ENCODE data around the gene NSRP1.
"Not testable (repeated sequence)": the region's sequence is repeated elsewhere in the genome, so short reads cannot be mapped to it uniquely, and the experiment has no call there.

The NSRP1 gene

DNA sequence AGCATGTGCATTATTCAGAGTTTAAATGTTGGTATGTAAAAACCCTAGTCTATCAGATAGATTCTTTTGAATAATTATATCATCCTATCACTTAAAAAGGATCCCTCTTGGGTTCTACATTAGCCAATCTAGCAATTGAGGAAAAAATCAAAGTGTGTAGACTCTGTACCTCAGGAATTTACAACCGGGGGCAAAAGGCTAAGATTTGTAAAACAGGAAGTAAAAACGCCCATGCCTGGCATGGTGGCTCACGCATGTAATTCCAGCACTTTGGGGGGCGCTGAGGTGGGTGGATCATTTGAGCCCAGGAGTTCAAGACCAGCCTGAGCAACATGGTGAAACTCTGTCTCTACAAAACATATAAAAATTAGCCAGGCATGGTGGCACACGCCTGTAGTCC, 60.2 kb downstream of the NSRP1 start:
- H3K9me3 ChIP-seq (ENCODE audit: control insufficient read depth, low read length): no peaks in the 10 kb centered on the region
- no peaks in the 10 kb centered on the region for H3K4me1 ChIP-seq (ENCODE audit: control insufficient read depth, insufficient read depth, low read length, poor library complexity, severe bottlenecking)
- WGBS, 2 experiments (ENCODE audit: insufficient coverage in 2 of 2): 96 to 97% methylated on average over 4 to 5 of the region's 5 CpGs
- H3K36me3 ChIP-seq (ENCODE audit: control insufficient read depth, insufficient read depth, low read length): peaks cover 51% of the 10 kb centered on the region
- no peak overlapping the region for H3K4me3 ChIP-seq (ENCODE audit: extremely low read depth, insufficient read depth, low read length, poor library complexity, severe bottlenecking)
- H3K27ac ChIP-seq (ENCODE audit: low read depth, low read length, severe bottlenecking): no peak overlapping the region

DNA sequence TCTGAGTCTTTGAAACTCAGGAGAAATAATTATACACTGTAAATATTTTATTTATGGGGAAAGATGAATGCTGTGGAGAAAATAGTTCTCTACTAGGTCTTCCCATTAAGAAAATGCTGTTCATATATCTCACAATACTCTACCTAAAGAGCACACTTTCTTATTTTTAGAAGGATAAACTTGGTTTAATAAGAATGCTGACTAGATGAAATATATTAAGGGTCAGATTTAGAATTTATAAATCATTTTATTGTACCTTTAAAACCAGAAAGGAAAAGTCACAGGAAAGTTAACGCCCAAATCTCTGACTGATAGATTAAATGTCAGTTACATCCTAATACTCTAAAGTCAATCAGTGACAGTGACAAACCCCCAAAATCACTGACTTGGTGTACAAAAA, 70.1 kb downstream of the NSRP1 start:
- no CpG with 5 or more reads among the region's 1 CpG for WGBS, 2 experiments (ENCODE audit: insufficient coverage in 2 of 2)
- Histone ChIP-seq H3K9me3 (ENCODE audit: control insufficient read depth, low read length) (no peaks in the 10 kb centered on the region), H3K36me3 (ENCODE audit: control insufficient read depth, insufficient read depth, low read length) (peaks cover 51% of the 10 kb centered on the region), H3K27ac (ENCODE audit: low read depth, low read length, severe bottlenecking) (no peak overlapping the region), H3K4me1 (ENCODE audit: control insufficient read depth, insufficient read depth, low read length, poor library complexity, severe bottlenecking) (no peaks in the 10 kb centered on the region), H3K4me3 (ENCODE audit: extremely low read depth, insufficient read depth, low read length, poor library complexity, severe bottlenecking) (no peak overlapping the region)

DNA sequence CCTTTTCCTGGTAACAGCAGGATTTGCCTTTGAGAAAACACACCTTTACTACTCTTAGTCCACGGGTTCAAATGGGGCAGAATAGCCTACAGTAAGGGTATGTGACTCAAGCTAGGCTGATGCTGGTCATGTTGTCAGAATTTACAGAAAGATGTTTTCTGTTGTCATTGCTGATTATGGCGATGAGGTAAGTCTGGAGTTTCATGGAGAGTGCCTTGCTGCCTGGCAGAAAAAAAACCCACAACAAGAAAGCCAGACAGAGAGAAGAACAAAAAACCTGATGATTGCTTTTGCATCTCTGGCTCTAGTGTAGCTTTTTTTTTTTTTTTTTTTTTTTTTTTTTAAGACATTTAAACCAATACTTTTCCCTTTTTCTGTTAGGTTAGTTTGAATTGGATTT, 71.0 kb downstream of the NSRP1 start:
- Histone ChIP-seq H3K4me3 (ENCODE audit: extremely low read depth, insufficient read depth, low read length, poor library complexity, severe bottlenecking) (no peak overlapping the region), H3K4me1 (ENCODE audit: control insufficient read depth, insufficient read depth, low read length, poor library complexity, severe bottlenecking) (no peaks in the 10 kb centered on the region), H3K36me3 (ENCODE audit: control insufficient read depth, insufficient read depth, low read length) (peaks cover 43% of the 10 kb centered on the region), H3K27ac (ENCODE audit: low read depth, low read length, severe bottlenecking) (no peak overlapping the region), H3K9me3 (ENCODE audit: control insufficient read depth, low read length) (no peaks in the 10 kb centered on the region)
- WGBS, 2 experiments (ENCODE audit: insufficient coverage in 2 of 2): 100% methylated on average over 1 of the region's 2 CpGs

GRCh38 chr17:30188211-30188939, 71.8 kb downstream of the NSRP1 start:
- WGBS, 2 experiments (ENCODE audit: insufficient coverage in 2 of 2): 92% methylated on average over 2 of the region's 5 CpGs; no CpG with 5 or more reads in 1 of the 2 experiments
- no peaks in the 10 kb centered on the region for H3K9me3 ChIP-seq (ENCODE audit: control insufficient read depth, low read length)
- peaks cover 35% of the 10 kb centered on the region for H3K36me3 ChIP-seq (ENCODE audit: control insufficient read depth, insufficient read depth, low read length)
- H3K4me3 ChIP-seq (ENCODE audit: extremely low read depth, insufficient read depth, low read length, poor library complexity, severe bottlenecking): no peak overlapping the region
- no peaks in the 10 kb centered on the region for H3K4me1 ChIP-seq (ENCODE audit: control insufficient read depth, insufficient read depth, low read length, poor library complexity, severe bottlenecking)
- no peak overlapping the region for H3K27ac ChIP-seq (ENCODE audit: low read depth, low read length, severe bottlenecking)

DNA sequence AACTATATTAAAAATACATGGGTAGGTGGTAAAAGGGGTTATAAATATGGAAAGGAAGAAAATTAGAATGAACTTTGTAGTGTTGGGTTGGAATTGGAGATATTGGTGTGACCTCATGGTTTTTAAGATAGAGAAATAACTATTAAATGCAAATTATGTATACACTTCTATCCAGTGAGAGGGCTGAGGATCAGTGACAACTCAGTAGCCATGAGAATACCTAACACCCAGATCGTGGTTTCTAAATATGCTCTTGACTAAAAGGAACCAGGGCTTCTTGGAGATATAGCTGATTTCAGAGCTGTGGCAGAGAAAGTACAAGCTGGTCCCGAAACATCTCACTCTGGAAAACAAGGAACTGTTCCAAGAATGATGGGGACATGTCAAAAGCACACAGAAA, 74.5 kb downstream of the NSRP1 start:
- Histone ChIP-seq H3K36me3 (ENCODE audit: control insufficient read depth, insufficient read depth, low read length) (peaks cover 8% of the 10 kb centered on the region), H3K4me1 (ENCODE audit: control insufficient read depth, insufficient read depth, low read length, poor library complexity, severe bottlenecking) (no peaks in the 10 kb centered on the region), H3K9me3 (ENCODE audit: control insufficient read depth, low read length) (no peaks in the 10 kb centered on the region), H3K27ac (ENCODE audit: low read depth, low read length, severe bottlenecking) (no peak overlapping the region), H3K4me3 (ENCODE audit: extremely low read depth, insufficient read depth, low read length, poor library complexity, severe bottlenecking) (no peak overlapping the region)
- 93% methylated on average over 1 to 2 of the region's 2 CpGs for whole genome bisulfite sequencing, 2 experiments (ENCODE audit: insufficient coverage in 2 of 2)

DNA sequence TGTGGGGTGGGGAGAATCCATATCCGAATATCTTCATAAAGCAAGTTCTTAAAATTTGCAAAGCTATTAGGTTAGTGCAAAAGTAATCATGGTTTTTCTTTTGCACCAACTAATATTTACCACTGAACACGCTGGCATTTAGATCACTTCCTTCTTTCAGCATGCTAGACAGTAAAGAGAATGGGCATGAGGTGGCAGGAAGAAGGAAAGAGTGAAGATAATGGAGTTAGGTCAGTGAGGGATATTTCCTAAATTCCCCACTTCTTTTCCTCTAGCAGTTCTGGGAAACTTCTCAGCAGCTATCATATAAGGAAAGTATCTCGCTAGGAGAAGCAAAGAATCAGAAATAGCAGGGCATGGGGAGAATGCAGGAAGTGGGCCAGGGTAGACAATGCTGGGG, 79.9 kb downstream of the NSRP1 start:
- Histone ChIP-seq H3K4me3 (ENCODE audit: extremely low read depth, insufficient read depth, low read length, poor library complexity, severe bottlenecking) (no peak overlapping the region), H3K4me1 (ENCODE audit: control insufficient read depth, insufficient read depth, low read length, poor library complexity, severe bottlenecking) (no peaks in the 10 kb centered on the region), H3K9me3 (ENCODE audit: control insufficient read depth, low read length) (no peaks in the 10 kb centered on the region), H3K27ac (ENCODE audit: low read depth, low read length, severe bottlenecking) (no peak overlapping the region), H3K36me3 (ENCODE audit: control insufficient read depth, insufficient read depth, low read length) (no peaks in the 10 kb centered on the region)
- WGBS, 2 experiments (ENCODE audit: insufficient coverage in 2 of 2): 67% methylated on average over 1 of the region's 3 CpGs; no CpG with 5 or more reads in 1 of the 2 experiments

DNA sequence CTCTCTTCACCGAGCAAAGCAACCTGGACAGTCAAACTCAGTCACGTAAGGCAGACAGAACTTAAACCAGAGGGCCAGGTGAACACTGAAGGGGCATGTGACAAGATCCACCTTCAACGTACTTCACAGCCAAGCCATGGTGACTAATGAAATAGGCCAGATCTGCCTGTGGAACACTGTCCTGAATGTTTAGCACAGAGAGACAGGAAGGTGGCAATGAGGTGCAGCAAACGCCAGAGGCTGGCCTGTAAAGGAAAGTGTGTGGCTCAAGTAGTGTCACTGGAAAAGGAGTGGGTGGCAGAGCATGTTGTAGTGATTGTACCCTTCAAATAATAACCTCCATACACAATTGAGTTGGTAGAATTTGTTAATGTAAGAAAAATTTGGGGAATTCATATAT, 80.8 kb downstream of the NSRP1 start:
- Histone ChIP-seq H3K9me3 (ENCODE audit: control insufficient read depth, low read length) (no peaks in the 10 kb centered on the region), H3K4me1 (ENCODE audit: control insufficient read depth, insufficient read depth, low read length, poor library complexity, severe bottlenecking) (no peaks in the 10 kb centered on the region)

GRCh38 chr17:30199600-30199999, 83.0 kb downstream of the NSRP1 start:
- no peak overlapping the region for H3K27ac ChIP-seq (ENCODE audit: low read depth, low read length, severe bottlenecking)
- H3K36me3 ChIP-seq (ENCODE audit: control insufficient read depth, insufficient read depth, low read length): no peaks in the 10 kb centered on the region
- 59 to 69% methylated on average over 2 to 3 of the region's 5 CpGs for WGBS, 2 experiments (ENCODE audit: insufficient coverage in 2 of 2)
- H3K9me3 ChIP-seq (ENCODE audit: control insufficient read depth, low read length): no peaks in the 10 kb centered on the region
- no peak overlapping the region for H3K4me3 ChIP-seq (ENCODE audit: extremely low read depth, insufficient read depth, low read length, poor library complexity, severe bottlenecking)
- peaks cover 5% of the 10 kb centered on the region for H3K4me1 ChIP-seq (ENCODE audit: control insufficient read depth, insufficient read depth, low read length, poor library complexity, severe bottlenecking)

More for the DNA sequence above, 80.8 kb downstream of the NSRP1 start:
- H3K4me3 ChIP-seq (ENCODE audit: extremely low read depth, insufficient read depth, low read length, poor library complexity, severe bottlenecking): no peak overlapping the region
- 93 to 100% methylated on average over 3 to 4 of the region's 4 CpGs for WGBS, 2 experiments (ENCODE audit: insufficient coverage in 2 of 2)
- no peaks in the 10 kb centered on the region for H3K36me3 ChIP-seq (ENCODE audit: control insufficient read depth, insufficient read depth, low read length)
- no peak overlapping the region for H3K27ac ChIP-seq (ENCODE audit: low read depth, low read length, severe bottlenecking)

- H3K27ac ChIP-seq (ENCODE audit: low read depth, low read length, severe bottlenecking): no peak overlapping the region
- H3K4me1 ChIP-seq (ENCODE audit: control insufficient read depth, insufficient read depth, low read length, poor library complexity, severe bottlenecking): peaks cover 5% of the 10 kb centered on the region
- no peaks in the 10 kb centered on the region for H3K9me3 ChIP-seq (ENCODE audit: control insufficient read depth, low read length)
- 95 to 99% methylated on average over 6 to 7 of the region's 10 CpGs for WGBS, 2 experiments (ENCODE audit: insufficient coverage in 2 of 2)
- no peak overlapping the region for H3K4me3 ChIP-seq (ENCODE audit: extremely low read depth, insufficient read depth, low read length, poor library complexity, severe bottlenecking)
- H3K36me3 ChIP-seq (ENCODE audit: control insufficient read depth, insufficient read depth, low read length): no peaks in the 10 kb centered on the region
These were observed 83.5 kb downstream of the NSRP1 start for GRCh38 chr17:30200106-30200505.

DNA sequence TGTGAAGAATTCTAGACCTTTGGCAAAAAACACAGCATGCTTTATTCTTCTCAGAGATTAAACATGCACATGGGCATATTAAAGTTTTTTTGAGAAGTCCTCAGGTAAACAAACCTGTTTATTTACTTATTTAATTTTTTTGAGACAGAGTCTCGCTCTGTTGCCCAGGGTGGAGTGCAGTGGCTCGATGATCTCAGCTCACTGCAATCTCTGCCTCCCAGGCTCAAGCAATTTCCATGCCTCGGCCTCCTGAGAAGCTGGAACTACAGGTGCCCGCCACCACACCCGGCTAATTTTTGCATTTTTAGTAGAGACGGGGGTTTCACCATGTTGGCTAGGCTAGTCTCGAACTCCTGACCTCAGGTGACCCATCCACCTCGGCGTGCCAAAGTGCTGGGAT, 84.0 kb downstream of the NSRP1 start:
- H3K36me3 ChIP-seq (ENCODE audit: control insufficient read depth, insufficient read depth, low read length); H3K4me1 ChIP-seq (ENCODE audit: control insufficient read depth, insufficient read depth, low read length, poor library complexity, severe bottlenecking); H3K27ac ChIP-seq (ENCODE audit: low read depth, low read length, severe bottlenecking); H3K9me3 ChIP-seq (ENCODE audit: control insufficient read depth, low read length); H3K4me3 ChIP-seq (ENCODE audit: extremely low read depth, insufficient read depth, low read length, poor library complexity, severe bottlenecking): not testable (repeated sequence)
- WGBS, 2 experiments (ENCODE audit: insufficient coverage in 2 of 2): 95% methylated on average over 8 of the region's 9 CpGs

GRCh38 chr17:30203471-30203981, 86.9 kb downstream of the NSRP1 start:
- no peak overlapping the region for H3K27ac ChIP-seq (ENCODE audit: low read depth, low read length, severe bottlenecking)
- no peaks in the 10 kb centered on the region for H3K36me3 ChIP-seq (ENCODE audit: control insufficient read depth, insufficient read depth, low read length)
- H3K9me3 ChIP-seq (ENCODE audit: control insufficient read depth, low read length): no peaks in the 10 kb centered on the region
- peaks cover 8% of the 10 kb centered on the region for H3K4me1 ChIP-seq (ENCODE audit: control insufficient read depth, insufficient read depth, low read length, poor library complexity, severe bottlenecking)
- no peak overlapping the region for H3K4me3 ChIP-seq (ENCODE audit: extremely low read depth, insufficient read depth, low read length, poor library complexity, severe bottlenecking)
- 84 to 92% methylated on average over 5 of the region's 6 CpGs for WGBS, 2 experiments (ENCODE audit: insufficient coverage in 2 of 2)
